Hematopoietic multipotent progenitor cell (in vitro differentiated cells): ENCODE measurements around the gene ARHGAP35. TPM values are rescaled to one million over a fixed set of nuclear protein-coding genes. Genes with fewer than 3 reads are reported as not detected.

Source experiments
- DNase-seq, 3 donors: peaks; one replicate each; pipeline ENCODE4 v3.0.0-alpha.2; 2011 to 2015; ENCODE audit warnings: low read depth in 2 of 3, low spot score in 2 of 3
- total RNA-seq: library from RNA; depleted of rRNA; stranded (reverse); fragments of >200 nt; gene quantifications from one replicate; pipeline ENCODE4 v1.2.3, GENCODE V29; 2012

The ARHGAP35 gene
- total RNA-seq, 1 donor, result 22.1 TPM

GRCh38 chr19:46898731-46899130, 37.9 kb downstream of the ARHGAP35 start:
- no peak for DNase-seq

DNA sequence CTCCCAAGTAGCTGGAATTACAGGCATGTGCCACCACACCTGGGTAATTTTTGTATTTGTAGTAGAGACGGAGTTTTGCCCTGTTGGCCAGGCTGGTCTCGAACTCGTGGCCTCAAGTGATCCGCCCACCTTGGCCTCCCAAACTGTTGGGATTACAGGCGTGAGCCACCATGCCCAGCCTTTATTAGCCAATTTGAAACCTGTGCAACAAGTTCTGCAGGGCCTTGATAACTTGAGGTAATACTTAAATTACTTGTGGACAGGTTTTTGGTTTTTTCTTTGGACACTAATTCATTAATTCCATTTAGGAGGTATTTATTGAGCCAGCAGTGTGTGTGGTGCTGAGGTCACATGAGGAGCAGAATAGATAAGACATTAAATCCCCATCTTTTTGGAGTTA, 39.5 kb downstream of the ARHGAP35 start:
- no peak for DNase-seq

DNA sequence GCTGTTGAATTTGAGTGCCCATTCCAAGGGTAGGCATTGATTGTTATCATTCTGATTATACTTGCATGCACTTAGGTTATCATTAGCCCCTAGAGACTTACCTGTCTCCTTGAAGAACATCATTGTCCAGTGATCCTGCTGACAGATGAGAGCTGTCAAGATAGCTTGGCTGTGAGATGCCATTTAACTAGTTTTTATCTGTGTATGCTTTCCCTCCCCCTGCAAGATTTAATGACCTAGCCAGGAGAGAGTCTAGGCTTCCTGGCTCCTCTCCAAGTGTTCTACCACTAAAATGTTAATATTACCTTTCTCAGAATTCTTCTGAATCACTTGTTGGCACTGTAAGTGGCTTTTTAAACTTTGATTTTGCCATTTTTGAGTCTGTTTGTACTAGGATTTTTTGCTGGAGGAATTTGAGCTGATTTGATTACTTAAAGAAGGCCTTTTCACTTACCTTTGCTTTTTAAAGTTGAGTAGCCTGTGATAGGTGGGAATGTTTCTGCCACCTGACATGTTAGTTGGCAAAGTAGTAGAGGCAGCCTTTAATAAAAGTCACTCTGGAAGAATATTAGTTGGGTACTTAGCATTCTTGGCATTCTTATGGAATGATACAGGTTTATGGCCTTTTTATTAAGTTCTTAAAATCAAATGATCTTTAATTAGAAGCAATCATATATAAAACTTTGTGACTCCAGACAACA, 41.1 kb downstream of the ARHGAP35 start:
- no peak for DNase-seq

GRCh38 chr19:46902402-46902766, 41.6 kb downstream of the ARHGAP35 start:
- DNase-seq, result no peak

GRCh38 chr19:46903458-46903857, 42.7 kb downstream of the ARHGAP35 start:
- DNase-seq, result no peak

GRCh38 chr19:46904114-46905060, 43.6 kb downstream of the ARHGAP35 start:
- no peak for DNase-seq

DNA sequence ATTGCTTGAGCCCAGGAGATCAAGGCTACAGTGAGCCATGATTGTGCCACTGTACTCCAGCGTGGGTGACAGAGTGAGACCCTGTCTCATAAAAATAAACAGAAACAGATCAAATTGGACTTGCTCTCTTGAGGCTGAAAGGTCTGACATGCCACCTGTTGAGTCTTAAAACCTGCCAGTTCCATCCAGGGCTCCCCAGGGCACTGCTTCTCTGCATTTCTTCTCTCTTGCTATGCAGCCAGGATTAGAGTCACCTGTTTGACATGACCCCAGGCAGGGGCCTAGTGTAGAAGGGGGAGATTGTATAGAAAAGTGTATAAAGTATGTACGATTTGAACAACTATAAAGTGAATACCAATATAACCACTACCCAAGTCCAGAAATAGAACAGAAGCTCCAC, 45.4 kb downstream of the ARHGAP35 start:
- DNase-seq, result no peak

DNA sequence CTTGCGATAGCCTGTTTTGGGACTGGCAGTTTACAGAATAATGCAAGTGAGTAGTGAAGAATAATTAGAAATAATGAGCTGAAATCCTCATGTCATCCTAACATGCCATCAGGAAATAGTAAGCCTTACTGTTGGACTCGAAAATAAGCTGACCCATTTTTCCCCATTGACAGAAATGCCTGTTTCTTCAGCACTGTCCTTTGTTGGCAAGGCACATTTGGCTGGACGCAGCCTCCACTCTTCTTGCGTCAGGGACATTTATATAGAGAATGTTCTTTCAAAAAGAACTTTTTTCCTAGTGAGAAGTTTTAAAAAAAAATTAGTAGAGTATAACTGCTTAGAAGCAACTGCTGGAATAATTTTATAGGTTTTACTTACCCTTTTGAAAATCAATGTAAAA, 47.1 kb downstream of the ARHGAP35 start:
- DNase-seq, result no peak

DNA sequence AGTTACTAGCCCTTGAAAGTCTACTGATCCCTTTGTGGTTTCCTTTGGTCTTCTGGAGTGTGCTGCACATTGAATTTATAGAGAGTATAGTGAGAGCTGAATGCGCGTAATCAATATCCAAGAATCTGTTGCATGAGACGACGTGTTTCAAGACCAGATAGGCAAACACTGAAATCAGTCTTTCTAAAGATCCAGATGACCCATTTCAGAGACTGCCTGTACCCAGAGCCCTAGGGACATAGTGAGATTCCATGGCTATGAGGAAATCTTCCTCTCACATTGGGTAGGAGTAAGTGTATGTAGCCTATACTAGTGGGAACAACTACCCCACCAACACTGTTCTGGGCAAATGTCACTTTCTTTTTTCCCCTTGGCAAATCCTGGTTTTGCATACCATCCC, 48.6 kb downstream of the ARHGAP35 start:
- DNase-seq, result no peak

Other genes starting within 250 kb of the ARHGAP35 start
- gene PTGIR, start 235.9 kb upstream of the ARHGAP35 start, total RNA-seq, result 4.3 TPM
- gene GNG8, start 224.8 kb upstream of the ARHGAP35 start, total RNA-seq, result not detected
- gene DACT3, start 199.8 kb upstream of the ARHGAP35 start, total RNA-seq, result under 0.01 TPM
- 50.4 TPM for gene PRKD2, start 143.9 kb upstream of the ARHGAP35 start, total RNA-seq
- 19.1 TPM for gene FKRP, start 114.9 kb upstream of the ARHGAP35 start, total RNA-seq
- gene STRN4, start 114.5 kb upstream of the ARHGAP35 start, total RNA-seq, result 98.3 TPM
- 37.2 TPM for gene SLC1A5, start 72.4 kb upstream of the ARHGAP35 start, total RNA-seq
- gene AP2S1, start 10.2 kb upstream of the ARHGAP35 start, total RNA-seq, result 75.9 TPM
- gene NPAS1, start 158.8 kb downstream of the ARHGAP35 start, total RNA-seq, result 1.3 TPM
- 28.3 TPM for gene TMEM160, start 187.6 kb downstream of the ARHGAP35 start, total RNA-seq